Measurements from ENCODE around the gene ACKR2. TPM values are rescaled to one million over a fixed set of nuclear protein-coding genes. Genes with fewer than 3 reads are reported as not detected.

The ACKR2 gene
- total and polyA plus RNA-seq, 2 experiments from 2014 or later: 0.35 TPM; not detected in 1

- no peak overlapping the region for H3K4me3 Mint-ChIP-seq
- Histone ChIP-seq H3K4me2 (no peak overlapping the region), H2AFZ (no peak overlapping the region), H3K27ac (ENCODE audit: low read depth) (no peak overlapping the region), H3K79me2 (replicated peaks; ENCODE audit: insufficient read depth) (no peaks in the 10 kb centered on the region), H3K4me1 (ENCODE audit: insufficient read depth) (peaks cover 14% of the 10 kb centered on the region), H3K36me3 (ENCODE audit: insufficient read depth) (no peaks in the 10 kb centered on the region), H3F3A (replicated peaks; ENCODE audit: low read depth) (0 out of 2 replicates have a peak, but pooled peaks cover 4% of the 10 kb centered on the region), H3K9me2 (ENCODE audit: insufficient read depth) (no peaks in the 10 kb centered on the region), H3K4me3 (no peak overlapping the region), H4K20me1 (replicated peaks; ENCODE audit: insufficient read depth) (no peaks in the 10 kb centered on the region), H3K27me3 (ENCODE audit: insufficient read depth) (no peaks in the 10 kb centered on the region)
- no peak for ATAC-seq
- no peak overlapping the region for H3K27ac Mint-ChIP-seq
- H3K27me3 Mint-ChIP-seq (ENCODE audit: insufficient read depth, low read depth, poor library complexity): peaks cover 5% of the 10 kb centered on the region
- no peaks in the 10 kb centered on the region for H3K9me3 Mint-ChIP-seq
- no peaks in the 10 kb centered on the region for H3K36me3 Mint-ChIP-seq (ENCODE audit: low read depth)
- no peak for DNase-seq (ENCODE audit: low spot score)
- H3K4me1 Mint-ChIP-seq: peaks cover 13% of the 10 kb centered on the region; the same call in 2 of the 3 replicates
- TF ChIP-seq STAT1 (IDR thresholded peaks at IDR 0.05; ENCODE audit: unreplicated experiment) (no peak), JUNB (IDR thresholded peaks at IDR 0.05; ENCODE audit: unreplicated experiment) (no peak), ZNF114 (CRISPR knock-in tag; IDR thresholded peaks at IDR 0.05) (no peak), EZH2phosphoT487 (IDR thresholded peaks at IDR 0.05; ENCODE audit: unreplicated experiment) (no peak), NANOG (IDR thresholded peaks at IDR 0.05; ENCODE audit: borderline replicate concordance) (no peak)
- TF ChIP-seq, protein P1, sequence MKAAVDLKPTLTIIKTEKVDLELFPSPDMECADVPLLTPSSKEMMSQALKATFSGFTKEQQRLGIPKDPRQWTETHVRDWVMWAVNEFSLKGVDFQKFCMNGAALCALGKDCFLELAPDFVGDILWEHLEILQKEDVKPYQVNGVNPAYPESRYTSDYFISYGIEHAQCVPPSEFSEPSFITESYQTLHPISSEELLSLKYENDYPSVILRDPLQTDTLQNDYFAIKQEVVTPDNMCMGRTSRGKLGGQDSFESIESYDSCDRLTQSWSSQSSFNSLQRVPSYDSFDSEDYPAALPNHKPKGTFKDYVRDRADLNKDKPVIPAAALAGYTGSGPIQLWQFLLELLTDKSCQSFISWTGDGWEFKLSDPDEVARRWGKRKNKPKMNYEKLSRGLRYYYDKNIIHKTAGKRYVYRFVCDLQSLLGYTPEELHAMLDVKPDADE (IDR thresholded peaks at IDR 0.05): no peak
Measured at GRCh38 chr3:42876401-42876800, 67.2 kb downstream of the ACKR2 start.

DNA sequence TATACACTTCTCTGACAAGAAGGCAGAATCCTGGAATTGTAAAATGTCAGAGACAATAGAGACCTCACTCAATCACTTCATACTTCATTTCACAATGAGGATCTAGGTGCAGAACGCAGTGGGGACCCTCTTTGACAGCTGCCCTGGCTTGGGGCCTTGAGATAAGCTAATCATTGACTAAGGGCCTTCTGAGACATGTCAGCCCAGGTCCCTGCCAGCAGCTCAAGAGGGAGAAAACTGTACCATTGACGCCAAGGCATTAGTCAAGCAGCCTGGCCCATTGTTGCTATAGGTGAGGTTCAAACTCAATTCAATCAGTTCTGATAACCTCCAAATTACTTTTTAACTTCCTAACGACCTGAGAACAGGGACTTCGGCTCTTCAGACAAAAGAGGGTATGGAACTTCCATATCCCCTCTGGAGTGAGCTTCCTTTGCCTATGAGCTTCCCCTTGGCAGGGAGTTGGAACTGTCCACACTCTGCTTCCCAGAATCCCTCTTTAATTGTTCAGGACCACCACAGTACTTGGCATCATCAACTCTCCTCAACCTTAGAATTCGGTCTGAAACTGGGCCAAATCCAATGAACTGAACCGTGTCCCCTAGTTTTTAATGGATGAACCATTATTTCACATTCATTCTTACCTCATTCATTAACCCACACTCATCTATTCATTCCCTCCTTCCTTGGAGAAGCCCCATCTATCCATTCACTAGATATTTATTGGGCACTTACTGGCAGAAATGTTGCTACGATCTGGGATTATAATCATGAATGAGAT is 67.9 kb downstream of the ACKR2 start:
- Histone ChIP-seq H3K4me3 (no peak overlapping the region), H2AFZ (no peak overlapping the region), H3K4me2 (no peak overlapping the region), H3K9me2 (ENCODE audit: insufficient read depth) (no peaks in the 10 kb centered on the region), H3F3A (replicated peaks; ENCODE audit: low read depth) (0 out of 2 replicates have a peak, but pooled peaks cover 4% of the 10 kb centered on the region), H3K36me3 (ENCODE audit: insufficient read depth) (no peaks in the 10 kb centered on the region), H3K4me1 (ENCODE audit: insufficient read depth) (peaks cover 18% of the 10 kb centered on the region), H3K27ac (ENCODE audit: low read depth) (no peak overlapping the region), H3K79me2 (replicated peaks; ENCODE audit: insufficient read depth) (no peaks in the 10 kb centered on the region), H3K27me3 (ENCODE audit: insufficient read depth) (no peaks in the 10 kb centered on the region), H4K20me1 (replicated peaks; ENCODE audit: insufficient read depth) (no peaks in the 10 kb centered on the region)
- ATAC-seq: no peak
- peaks cover 18% of the 10 kb centered on the region; the same call in 2 of the 3 replicates for H3K4me1 Mint-ChIP-seq
- no peak overlapping the region for H3K27ac Mint-ChIP-seq
- DNase-seq (ENCODE audit: low spot score): no peak
- H3K36me3 Mint-ChIP-seq (ENCODE audit: low read depth): no peaks in the 10 kb centered on the region
- H3K27me3 Mint-ChIP-seq (ENCODE audit: insufficient read depth, low read depth, poor library complexity): peaks cover 5% of the 10 kb centered on the region
- H3K4me3 Mint-ChIP-seq: no peak overlapping the region
- no peaks in the 10 kb centered on the region for H3K9me3 Mint-ChIP-seq
- TF ChIP-seq, protein P1 (IDR thresholded peaks at IDR 0.05): no peak
- no peak for TF ChIP-seq EZH2 (IDR thresholded peaks at IDR 0.05; ENCODE audit: low read depth, unreplicated experiment)
- TF ChIP-seq, protein P2, sequence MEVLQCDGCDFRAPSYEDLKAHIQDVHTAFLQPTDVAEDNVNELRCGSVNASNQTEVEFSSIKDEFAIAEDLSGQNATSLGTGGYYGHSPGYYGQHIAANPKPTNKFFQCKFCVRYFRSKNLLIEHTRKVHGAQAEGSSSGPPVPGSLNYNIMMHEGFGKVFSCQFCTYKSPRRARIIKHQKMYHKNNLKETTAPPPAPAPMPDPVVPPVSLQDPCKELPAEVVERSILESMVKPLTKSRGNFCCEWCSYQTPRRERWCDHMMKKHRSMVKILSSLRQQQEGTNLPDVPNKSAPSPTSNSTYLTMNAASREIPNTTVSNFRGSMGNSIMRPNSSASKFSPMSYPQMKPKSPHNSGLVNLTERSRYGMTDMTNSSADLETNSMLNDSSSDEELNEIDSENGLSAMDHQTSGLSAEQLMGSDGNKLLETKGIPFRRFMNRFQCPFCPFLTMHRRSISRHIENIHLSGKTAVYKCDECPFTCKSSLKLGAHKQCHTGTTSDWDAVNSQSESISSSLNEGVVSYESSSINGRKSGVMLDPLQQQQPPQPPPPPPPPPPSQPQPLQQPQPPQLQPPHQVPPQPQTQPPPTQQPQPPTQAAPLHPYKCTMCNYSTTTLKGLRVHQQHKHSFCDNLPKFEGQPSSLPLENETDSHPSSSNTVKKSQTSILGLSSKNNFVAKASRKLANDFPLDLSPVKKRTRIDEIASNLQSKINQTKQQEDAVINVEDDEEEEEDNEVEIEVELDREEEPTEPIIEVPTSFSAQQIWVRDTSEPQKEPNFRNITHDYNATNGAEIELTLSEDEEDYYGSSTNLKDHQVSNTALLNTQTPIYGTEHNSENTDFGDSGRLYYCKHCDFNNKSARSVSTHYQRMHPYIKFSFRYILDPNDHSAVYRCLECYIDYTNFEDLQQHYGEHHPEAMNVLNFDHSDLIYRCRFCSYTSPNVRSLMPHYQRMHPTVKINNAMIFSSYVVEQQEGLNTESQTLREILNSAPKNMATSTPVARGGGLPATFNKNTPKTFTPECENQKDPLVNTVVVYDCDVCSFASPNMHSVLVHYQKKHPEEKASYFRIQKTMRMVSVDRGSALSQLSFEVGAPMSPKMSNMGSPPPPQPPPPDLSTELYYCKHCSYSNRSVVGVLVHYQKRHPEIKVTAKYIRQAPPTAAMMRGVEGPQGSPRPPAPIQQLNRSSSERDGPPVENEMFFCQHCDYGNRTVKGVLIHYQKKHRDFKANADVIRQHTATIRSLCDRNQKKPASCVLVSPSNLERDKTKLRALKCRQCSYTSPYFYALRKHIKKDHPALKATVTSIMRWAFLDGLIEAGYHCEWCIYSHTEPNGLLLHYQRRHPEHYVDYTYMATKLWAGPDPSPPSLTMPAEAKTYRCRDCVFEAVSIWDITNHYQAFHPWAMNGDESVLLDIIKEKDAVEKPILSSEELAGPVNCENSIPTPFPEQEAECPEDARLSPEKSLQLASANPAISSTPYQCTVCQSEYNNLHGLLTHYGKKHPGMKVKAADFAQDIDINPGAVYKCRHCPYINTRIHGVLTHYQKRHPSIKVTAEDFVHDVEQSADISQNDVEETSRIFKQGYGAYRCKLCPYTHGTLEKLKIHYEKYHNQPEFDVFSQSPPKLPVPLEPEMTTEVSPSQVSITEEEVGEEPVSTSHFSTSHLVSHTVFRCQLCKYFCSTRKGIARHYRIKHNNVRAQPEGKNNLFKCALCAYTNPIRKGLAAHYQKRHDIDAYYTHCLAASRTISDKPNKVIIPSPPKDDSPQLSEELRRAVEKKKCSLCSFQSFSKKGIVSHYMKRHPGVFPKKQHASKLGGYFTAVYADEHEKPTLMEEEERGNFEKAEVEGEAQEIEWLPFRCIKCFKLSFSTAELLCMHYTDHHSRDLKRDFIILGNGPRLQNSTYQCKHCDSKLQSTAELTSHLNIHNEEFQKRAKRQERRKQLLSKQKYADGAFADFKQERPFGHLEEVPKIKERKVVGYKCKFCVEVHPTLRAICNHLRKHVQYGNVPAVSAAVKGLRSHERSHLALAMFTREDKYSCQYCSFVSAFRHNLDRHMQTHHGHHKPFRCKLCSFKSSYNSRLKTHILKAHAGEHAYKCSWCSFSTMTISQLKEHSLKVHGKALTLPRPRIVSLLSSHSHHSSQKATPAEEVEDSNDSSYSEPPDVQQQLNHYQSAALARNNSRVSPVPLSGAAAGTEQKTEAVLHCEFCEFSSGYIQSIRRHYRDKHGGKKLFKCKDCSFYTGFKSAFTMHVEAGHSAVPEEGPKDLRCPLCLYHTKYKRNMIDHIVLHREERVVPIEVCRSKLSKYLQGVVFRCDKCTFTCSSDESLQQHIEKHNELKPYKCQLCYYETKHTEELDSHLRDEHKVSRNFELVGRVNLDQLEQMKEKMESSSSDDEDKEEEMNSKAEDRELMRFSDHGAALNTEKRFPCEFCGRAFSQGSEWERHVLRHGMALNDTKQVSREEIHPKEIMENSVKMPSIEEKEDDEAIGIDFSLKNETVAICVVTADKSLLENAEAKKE (CRISPR knock-in tag; IDR thresholded peaks at IDR 0.05): no peak

Data from GM23338 (cell line).